ENCODE results near the gene OR2S2.

The OR2S2 gene

GRCh38 chr9:35909687-35910612 is 48.0 kb downstream of the OR2S2 start:
- no peak for TF ChIP-seq CTCF (IDR thresholded peaks at IDR 0.05; ENCODE audit: insufficient read depth, low read depth, low read length, missing control alignments)
- no peak for DNase-seq (ENCODE audit: low read depth)
- H3K4me3 ChIP-seq (ENCODE audit: low read depth, low read length) = no peak overlapping the region

GRCh38 chr9:35909274-35909673 is 48.7 kb downstream of the OR2S2 start, which contains the start of gene SPAAR:
Gene SPAAR, plus strand, starts transcription at chr9:35909490. Its CDS starts 974 bp downstream, at chr9:35910464.
- H3K4me3 ChIP-seq (ENCODE audit: low read depth, low read length) = no peak within 1 kb of the TSS
- no peak for TF ChIP-seq CTCF (IDR thresholded peaks at IDR 0.05; ENCODE audit: insufficient read depth, low read depth, low read length, missing control alignments)
- DNase-seq (ENCODE audit: low read depth) = no peak

- DNase-seq (ENCODE audit: low read depth) = no peak
- H3K4me3 ChIP-seq (ENCODE audit: low read depth, low read length) = no peak overlapping the region
- no peak for TF ChIP-seq CTCF (IDR thresholded peaks at IDR 0.05; ENCODE audit: insufficient read depth, low read depth, low read length, missing control alignments)
Measured at GRCh38 chr9:35908504-35909125, 49.3 kb downstream of the OR2S2 start.

- H3K4me3 ChIP-seq (ENCODE audit: low read depth, low read length) = no peak overlapping the region
- no peak for DNase-seq (ENCODE audit: low read depth)
- no peak for TF ChIP-seq CTCF (IDR thresholded peaks at IDR 0.05; ENCODE audit: insufficient read depth, low read depth, low read length, missing control alignments)
Measured at GRCh38 chr9:35907711-35908503, 50.0 kb downstream of the OR2S2 start.
